Kidney epithelial cell (primary cell): Measurements from ENCODE around the gene CPSF7. TPM values are rescaled to one million over a fixed set of nuclear protein-coding genes. Genes with fewer than 3 reads are reported as not detected.
"Not testable (repeated sequence)": the region's sequence is repeated elsewhere in the genome, so short reads cannot be mapped to it uniquely, and the experiment has no call there.

Source experiments
- DNase-seq: peaks from one replicate; pipeline ENCODE4 v3.0.0-alpha.2; 2010; ENCODE audit warnings: low read depth
- H3K27me3 ChIP-seq: 2 replicates; pipeline ENCODE4 v1.6.0; 2011; ENCODE audit warnings: low read length; ENCODE audit not compliant: control insufficient read depth, insufficient read depth
- H3K36me3 ChIP-seq: 2 replicates; pipeline ENCODE4 v1.5.1; 2011; ENCODE audit warnings: low read length; ENCODE audit not compliant: control insufficient read depth, insufficient read depth
- H3K4me3 ChIP-seq: 2 replicates; pipeline ENCODE4 v1.5.1; 2011; ENCODE audit warnings: low read depth, mild to moderate bottlenecking, control low read depth, low read length
- total RNA-seq: library from RNA; depleted of rRNA; stranded (reverse); fragments of >200 nt; gene quantifications from 2 replicates; pipeline ENCODE4 v1.2.3, GENCODE V29; 2015
- TF ChIP-seq, protein P1 (sequence below): IDR thresholded peaks from 2 replicates; pipeline ENCODE4 v1.5.1; 2011; ENCODE audit warnings: mild to moderate bottlenecking, moderate library complexity, low read length, control low read depth, inconsistent platforms; ENCODE audit not compliant: insufficient read depth, poor library complexity, severe bottlenecking

CPSF7 gene
- total RNA-seq, 1 donor from 2014 or later = 53.9 TPM

GRCh38 chr11:61474013-61474643, 44.4 kb upstream of the CPSF7 start:
- peaks cover 12% of the 10 kb centered on the region for H3K27me3 ChIP-seq
- no peak overlapping the region for H3K4me3 ChIP-seq
- DNase-seq = no peak
- H3K36me3 ChIP-seq = no peaks in the 10 kb centered on the region
- TF ChIP-seq, protein P1, sequence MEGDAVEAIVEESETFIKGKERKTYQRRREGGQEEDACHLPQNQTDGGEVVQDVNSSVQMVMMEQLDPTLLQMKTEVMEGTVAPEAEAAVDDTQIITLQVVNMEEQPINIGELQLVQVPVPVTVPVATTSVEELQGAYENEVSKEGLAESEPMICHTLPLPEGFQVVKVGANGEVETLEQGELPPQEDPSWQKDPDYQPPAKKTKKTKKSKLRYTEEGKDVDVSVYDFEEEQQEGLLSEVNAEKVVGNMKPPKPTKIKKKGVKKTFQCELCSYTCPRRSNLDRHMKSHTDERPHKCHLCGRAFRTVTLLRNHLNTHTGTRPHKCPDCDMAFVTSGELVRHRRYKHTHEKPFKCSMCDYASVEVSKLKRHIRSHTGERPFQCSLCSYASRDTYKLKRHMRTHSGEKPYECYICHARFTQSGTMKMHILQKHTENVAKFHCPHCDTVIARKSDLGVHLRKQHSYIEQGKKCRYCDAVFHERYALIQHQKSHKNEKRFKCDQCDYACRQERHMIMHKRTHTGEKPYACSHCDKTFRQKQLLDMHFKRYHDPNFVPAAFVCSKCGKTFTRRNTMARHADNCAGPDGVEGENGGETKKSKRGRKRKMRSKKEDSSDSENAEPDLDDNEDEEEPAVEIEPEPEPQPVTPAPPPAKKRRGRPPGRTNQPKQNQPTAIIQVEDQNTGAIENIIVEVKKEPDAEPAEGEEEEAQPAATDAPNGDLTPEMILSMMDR = no peak

DNA sequence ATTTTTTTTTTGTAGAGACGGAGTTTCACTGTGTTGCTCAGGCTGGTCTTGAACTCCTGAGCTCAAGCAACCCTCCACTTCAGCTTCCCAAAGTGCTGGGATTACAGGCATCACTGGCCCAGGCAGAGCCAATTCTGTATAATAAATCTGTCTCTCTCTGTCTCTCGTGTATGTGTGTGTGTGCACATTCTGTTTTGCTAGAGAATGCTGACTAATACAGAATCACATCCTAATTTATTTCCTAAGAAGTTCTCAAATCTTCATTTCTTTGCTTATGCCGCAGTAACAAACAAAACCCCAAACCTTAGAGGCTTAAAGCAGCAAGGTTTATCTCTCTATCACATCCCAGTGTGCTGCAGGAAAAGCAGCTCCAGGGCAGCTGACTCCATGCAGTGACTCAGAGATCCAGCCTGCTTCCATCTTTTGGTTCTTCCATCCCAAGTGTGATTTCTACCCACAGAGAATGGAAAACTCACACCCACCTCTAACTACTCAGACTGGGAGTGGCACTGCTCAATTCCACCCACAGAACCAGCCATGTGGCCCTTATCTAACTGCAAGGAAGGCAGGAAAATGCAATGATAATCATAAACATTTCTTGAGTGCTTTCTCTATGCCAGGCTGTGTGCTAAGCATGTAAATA, 43.7 kb upstream of the CPSF7 start:
- peaks cover 7% of the 10 kb centered on the region for H3K27me3 ChIP-seq
- DNase-seq = no peak
- H3K36me3 ChIP-seq = no peaks in the 10 kb centered on the region
- TF ChIP-seq, protein P1 = no peak
- no peak overlapping the region for H3K4me3 ChIP-seq

DNA sequence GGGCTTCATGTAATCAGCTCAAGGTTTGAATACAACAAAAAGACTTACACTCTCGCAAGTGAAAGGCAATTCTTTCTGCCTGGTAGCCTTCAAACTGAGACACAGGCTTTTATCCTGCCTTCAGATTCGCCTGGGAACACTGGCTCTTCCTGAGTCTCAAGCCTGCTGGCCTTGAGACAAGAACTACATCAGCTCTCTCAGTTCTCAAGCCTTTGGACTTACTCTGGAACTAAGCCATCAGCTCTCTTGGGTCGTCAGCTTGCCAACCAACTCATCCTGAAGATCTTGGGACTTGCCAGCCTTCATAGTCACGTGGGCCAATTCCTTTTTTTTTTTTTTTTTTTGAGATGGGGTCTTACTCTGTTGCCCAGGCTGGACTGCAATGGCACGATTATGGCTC, 43.1 kb upstream of the CPSF7 start:
- DNase-seq = no peak
- TF ChIP-seq, protein P1 = no peak

GRCh38 chr11:61472282-61472681, 42.5 kb upstream of the CPSF7 start:
- TF ChIP-seq, protein P1 = no peak
- Histone ChIP-seq H3K4me3 (no peak overlapping the region), H3K36me3 (no peaks in the 10 kb centered on the region), H3K27me3 (no peaks in the 10 kb centered on the region)
- DNase-seq = no peak

More for the DNA sequence above, 43.1 kb upstream of the CPSF7 start:
- Histone ChIP-seq H3K36me3 (no peaks in the 10 kb centered on the region), H3K4me3 (no peak overlapping the region), H3K27me3 (peaks cover 5% of the 10 kb centered on the region)

- TF ChIP-seq, protein P1 = no peak
- no peak for DNase-seq
- no peaks in the 10 kb centered on the region for H3K36me3 ChIP-seq
- no peaks in the 10 kb centered on the region for H3K27me3 ChIP-seq
- H3K4me3 ChIP-seq = no peak overlapping the region
Observed at GRCh38 chr11:61468002-61468401, 38.2 kb upstream of the CPSF7 start.

- not testable (repeated sequence) for H3K27me3 ChIP-seq, H3K36me3 ChIP-seq, DNase-seq, H3K4me3 ChIP-seq
Observed at GRCh38 chr11:61467602-61468001, 37.8 kb upstream of the CPSF7 start.
